GM12872 (cell line): ENCODE results near the gene TMCO4.

ENCODE experiments used
- CTCF ChIP-seq: IDR thresholded peaks from 3 replicates; pipeline ENCODE4 v1.5.1; 2011; ENCODE audit warnings: low read depth, mild to moderate bottlenecking, low read length, moderate library complexity; ENCODE audit not compliant: insufficient read depth

The TMCO4 gene

GRCh38 chr1:19717467-19717866, 82.2 kb downstream of the TMCO4 start:
- no peak for TF ChIP-seq CTCF

GRCh38 chr1:19715334-19716203, 84.1 kb downstream of the TMCO4 start:
- peak; percentile 96 for TF ChIP-seq CTCF

GRCh38 chr1:19712928-19713327, 86.8 kb downstream of the TMCO4 start:
- TF ChIP-seq CTCF = no peak

- no peak for TF ChIP-seq CTCF
These were observed 88.7 kb downstream of the TMCO4 start for GRCh38 chr1:19710825-19711611.

- TF ChIP-seq CTCF = no peak
These were observed 90.4 kb downstream of the TMCO4 start for GRCh38 chr1:19709260-19709793.

GRCh38 chr1:19708567-19709110, 91.1 kb downstream of the TMCO4 start:
- no peak for TF ChIP-seq CTCF

- no peak for TF ChIP-seq CTCF
These were observed 93.6 kb downstream of the TMCO4 start for GRCh38 chr1:19706136-19706535.
